NCI-H69 (cell line): Measurements from ENCODE around the gene MTMR12.
"Not testable (repeated sequence)": the region's sequence is repeated elsewhere in the genome, so short reads cannot be mapped to it uniquely, and the experiment has no call there.

Source experiments
- DNase-seq: peaks from one replicate; lab custom pipeline; 2025; lab: John Stamatoyannopoulos, UW

Gene MTMR12

DNA sequence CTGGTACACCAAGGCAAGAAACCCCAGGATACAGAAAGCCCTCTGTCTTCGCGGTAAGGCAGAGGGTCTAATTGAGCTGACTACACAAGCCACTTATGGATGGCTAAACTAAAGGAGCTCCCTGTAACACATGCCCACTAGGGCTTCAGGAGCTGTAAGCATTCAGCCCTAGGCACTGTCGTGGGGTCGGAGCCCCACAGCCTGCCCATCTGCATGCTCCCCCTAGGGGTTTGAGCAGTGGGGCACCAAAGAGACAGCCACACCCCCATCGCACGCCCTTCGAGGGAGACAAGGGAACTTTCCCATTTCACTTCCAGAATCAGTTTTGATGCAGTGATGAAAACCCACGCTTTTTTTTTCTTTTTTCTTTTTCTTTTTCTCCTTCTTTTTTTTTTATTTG, 11.0 kb upstream of the MTMR12 start:
- DNase-seq: peak; percentile 13

DNA sequence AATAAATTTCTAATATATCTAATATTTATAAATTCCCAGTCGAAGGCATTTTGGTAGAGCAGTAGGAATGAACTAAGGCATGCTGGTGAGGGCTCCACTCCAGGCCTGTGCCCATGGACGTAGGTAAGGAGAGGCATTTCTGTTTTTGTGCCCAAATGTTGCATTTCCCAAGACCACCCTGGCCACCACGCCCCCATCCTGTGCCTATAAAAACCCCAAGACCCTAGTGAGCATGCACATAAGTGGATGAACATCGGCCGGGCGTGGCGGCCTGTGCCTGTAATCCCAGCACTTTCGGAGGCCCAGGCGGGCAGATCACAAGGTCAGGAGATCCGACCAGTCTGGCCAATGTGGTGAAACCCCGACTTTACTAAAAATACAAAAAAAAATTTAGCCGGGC, 10.1 kb upstream of the MTMR12 start:
- DNase-seq: no peak

DNA sequence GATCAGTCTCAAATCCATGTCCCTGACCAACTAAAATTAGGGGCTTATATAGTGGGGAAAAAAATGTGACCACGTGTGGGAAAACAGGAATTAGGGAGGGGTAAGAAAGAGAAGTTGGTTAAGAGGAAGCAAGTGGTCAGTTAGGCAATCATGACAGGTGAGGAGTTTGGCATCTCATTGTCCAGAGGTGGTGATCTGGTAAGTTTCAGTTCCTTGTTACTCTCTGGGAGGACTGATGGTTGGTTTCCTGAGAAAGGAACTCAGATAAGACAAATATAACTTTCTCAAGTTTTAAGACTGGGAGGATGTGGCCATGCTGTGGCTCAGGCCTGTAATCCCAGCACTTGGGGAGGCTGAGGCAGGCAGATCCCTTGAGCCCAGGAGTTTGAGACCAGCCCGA, 9.0 kb upstream of the MTMR12 start:
- DNase-seq: not testable (repeated sequence)

DNA sequence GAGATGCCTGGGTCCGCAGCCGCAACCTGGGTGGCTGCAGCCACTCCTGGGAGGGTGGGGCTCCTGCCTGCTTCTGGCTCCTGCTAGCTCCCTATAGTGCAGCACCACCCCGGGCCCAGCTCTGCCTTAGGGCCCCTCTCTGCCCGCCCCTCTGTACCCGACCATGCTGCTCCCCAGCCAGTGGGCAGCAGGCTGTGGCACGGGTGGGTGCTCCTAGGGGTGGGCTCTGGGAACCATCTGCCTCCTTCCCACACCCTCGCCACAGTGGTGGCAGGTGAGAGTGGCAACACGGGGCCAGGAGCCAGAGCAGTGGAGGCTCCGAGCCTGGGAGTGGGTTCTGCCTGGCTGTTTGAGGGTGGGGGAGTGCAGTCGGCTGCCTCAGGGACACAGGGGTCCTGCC, 7.8 kb upstream of the MTMR12 start:
- no peak for DNase-seq

DNA sequence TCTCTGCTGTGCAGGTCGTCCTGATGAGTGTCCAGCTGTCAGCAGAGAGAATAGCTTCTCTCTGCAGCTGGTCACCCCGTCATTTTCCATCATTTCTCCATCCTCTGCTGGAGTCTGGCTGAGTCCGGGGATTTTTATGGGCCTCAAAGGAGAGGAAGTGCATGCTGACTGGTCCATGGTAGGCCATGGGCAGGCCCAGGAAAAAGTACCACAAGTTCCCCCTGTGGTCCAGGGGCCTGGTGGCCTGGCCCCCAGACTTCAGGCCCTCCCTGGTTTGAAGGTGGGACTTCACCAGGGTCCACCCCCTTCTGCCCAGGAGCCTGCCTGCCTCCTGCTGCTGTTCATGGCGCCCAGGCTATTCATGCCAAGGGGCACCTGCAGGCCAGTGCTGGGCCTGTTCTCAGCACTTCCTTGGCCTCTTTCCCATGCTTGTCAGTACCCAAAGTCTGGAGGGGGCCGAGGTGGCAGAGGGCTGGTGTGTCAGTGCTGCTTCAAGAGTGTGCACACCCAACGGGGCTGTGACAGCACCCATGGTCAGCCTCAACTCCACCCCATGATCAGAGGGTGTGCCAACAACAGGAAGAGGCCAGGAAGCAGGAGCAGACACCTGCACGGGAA, 7.3 kb upstream of the MTMR12 start:
- DNase-seq: no peak

DNA sequence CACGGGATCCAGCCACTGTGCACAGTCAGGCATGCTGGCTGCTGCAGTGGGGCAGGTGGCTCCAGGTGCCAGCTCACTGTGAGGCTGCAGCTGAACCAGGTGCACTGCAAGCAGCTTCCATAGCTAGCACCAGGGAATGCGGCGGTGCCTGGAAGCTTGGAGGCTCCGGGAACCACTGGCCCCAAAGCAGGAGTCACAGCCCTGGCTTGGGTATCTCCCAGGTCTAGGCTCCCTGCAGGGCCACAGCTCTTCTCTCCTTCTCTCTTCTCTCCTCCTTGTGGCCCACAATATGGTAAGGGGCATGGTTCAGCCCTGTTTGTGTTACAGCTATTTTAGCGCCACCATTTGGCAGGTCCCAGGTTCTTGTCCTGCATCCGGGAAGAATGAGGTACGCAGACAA, 6.7 kb upstream of the MTMR12 start:
- peak; percentile 37 for DNase-seq

DNA sequence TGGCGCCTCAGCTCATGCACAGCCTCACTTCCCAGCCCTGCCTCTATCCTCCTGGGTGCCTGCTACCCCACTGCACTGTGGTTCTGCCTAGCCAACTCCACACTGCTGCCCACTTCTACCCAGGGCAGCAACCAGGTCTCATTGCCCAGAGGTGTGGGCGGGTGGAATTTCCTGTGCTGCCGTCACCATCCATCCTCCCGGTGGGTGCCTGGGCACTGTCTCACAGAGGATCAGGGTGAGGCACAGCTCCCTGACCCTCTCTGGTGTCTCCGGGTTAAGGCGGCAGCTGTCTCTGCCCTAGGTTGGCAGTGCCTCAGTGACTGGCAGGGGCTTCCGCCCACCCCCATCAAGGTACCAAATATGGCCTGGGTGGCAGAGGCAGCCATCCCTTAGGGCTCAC, 4.3 kb upstream of the MTMR12 start:
- no peak for DNase-seq

DNA sequence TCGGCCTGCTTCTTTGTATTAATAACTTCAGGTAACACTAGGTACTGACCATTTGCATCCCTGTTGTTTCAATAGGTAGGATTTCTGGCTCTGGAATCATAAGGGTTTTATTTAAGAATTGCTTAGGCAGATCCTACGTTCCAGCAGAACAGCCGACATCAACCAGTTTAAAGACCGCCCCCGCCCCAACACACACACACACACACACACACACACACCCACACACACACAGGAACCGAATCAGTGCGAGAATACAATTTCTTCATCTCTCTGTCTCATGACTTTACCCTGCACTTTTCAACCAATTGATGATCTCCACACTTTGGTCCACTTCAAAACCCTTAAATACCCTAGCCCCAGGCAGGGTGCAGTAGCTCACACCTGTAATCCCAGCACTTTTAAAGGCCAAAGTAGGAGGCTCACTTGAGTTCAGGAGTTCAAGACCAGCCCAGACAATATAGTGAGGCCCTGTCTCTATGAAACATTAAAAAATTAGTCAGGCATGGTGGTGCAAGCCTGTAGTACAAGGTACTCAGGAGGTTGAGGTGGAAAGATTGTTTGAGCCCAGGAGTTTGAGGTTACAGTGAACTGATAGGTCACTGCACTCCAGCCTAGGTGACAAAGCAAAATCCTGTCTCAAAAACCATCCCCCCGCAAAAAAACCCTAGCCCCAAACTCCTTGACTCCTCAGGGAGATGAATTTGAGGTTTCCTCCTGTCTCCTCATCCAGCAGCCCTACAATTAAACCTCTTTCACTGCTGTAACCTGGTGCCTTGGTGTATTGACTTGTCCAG, 2.7 kb upstream of the MTMR12 start:
- DNase-seq: no peak

DNA sequence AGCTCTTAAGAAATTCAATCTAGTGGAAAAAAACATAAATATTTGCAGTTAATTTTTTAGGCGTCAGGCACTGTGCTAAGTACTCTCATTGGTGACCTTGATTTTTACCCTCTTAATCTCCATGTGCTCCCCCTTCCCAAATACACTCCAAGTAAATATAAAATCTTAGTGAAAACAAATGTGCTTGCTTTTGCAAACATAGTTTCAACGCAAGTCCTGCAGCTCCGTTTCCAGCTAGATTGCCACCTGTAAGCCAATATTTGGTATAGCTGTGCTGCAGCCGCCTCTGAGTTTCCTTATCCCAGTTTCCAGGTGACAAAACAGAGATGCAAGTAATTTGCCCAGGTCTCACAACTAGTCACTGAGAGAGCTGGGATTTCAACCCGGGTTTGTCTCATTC, 1.9 kb upstream of the MTMR12 start:
- DNase-seq: no peak

DNA sequence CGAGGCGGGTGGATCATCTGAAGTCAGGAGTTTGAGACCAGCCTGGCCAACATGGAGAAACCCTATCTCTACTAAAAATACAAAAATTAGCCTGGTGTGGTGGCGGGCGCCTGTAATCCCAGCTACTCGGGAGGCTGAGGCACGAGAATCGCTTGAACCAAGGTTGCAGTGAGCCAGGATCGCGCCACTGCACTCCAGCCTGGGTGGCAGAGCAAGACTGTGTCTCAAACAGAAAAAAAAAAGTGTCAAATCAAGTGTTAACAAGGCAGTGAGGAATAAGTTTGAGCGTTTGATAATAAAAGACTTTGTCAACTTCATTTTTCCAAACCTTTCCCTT, 1.4 kb upstream of the MTMR12 start:
- not testable (repeated sequence) for DNase-seq

DNA sequence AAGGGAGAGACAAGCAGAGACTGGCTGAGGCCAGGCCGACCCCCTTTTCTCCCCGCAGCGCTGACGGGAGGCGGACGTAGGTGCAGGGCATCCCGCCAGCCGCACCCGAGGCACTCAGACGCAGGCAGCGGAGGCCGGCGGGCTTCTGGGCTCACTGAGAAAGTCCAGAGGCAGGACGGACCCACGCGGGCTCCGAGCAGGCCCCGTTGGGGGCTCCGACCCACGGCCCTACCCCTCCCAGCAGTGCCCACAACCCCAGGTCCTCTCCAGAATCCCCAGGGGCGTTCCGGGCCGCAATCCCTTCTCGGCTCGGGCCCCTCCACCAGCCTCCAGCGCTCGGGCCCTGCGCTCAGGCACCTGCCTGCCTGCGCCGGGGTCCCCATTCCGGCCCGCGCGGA, 543 bp downstream of the MTMR12 start:
- peak; percentile 84 for DNase-seq

DNA sequence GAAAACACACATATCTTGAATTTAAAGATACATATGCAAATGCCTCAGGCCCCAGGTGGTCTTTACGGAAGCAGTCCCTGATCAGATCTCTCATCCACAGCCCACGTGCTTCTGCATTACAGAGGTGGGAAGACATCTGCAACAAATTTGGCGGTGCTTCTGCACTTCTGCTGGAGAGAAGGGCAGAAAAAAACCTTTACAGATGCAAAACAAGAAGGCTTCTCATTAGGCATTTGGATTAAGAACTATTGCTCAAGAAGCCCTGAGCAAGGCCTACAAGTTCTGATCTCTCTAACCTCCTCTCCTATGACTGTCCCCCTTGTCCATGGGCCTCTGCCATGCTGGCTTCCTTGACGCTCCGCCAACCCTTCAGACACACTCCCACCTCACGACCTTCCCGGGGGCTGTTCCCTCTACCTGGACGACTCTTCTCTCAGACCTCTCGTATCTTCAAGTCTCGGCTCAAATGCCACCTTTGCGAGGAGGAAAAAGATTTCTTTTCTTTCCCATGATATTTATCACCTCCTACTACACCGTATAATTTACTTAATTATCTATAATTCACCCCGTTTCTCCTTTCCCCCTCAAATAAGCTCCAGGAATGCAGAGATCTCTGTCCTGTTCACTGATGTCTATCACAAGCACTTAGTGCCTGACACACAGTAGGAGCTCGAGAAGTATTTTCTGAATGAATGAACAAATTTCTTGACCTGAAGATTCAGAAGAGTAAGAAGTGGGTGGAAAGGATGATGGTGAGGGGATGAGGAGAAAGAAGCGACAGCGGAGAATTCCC, 1.1 kb downstream of the MTMR12 start:
- DNase-seq: peak; percentile 44

DNA sequence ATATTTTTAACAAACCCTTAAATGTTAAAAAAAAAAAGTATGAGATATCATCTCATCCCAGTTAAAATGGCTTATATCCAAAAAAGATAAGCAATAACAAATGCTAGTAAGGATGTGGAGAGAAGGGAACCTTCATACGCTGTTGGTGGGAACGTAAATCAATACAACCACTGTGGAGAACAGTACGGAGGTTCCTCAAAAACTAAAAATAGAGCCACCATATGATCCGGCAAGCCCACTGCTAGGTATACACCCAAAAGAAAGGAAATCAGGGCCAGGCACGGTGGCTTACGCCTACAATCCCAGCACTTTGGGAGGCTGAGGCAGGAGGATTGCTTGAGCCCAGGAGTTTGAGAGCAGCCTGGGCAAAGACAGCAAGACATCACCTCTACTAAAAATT, 3.0 kb downstream of the MTMR12 start:
- DNase-seq: no peak

DNA sequence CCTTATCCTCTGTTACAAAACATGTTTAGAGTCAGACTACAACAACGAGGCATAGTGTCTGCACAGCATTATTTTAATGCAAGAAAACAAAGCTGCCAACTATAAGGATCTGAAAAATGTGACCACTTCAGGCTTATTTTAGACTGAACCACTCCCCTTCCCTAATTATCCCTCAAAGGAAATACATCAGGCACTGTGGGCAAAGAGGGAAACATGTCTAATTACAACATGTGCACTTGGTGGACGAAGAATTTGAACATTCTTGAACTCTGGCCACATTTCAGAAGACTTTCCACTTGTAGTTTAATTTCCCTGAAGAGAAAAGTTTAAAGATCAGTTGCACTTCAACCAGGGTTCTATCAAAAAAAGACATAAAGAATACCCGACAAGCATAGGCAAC, 3.8 kb downstream of the MTMR12 start:
- no peak for DNase-seq

DNA sequence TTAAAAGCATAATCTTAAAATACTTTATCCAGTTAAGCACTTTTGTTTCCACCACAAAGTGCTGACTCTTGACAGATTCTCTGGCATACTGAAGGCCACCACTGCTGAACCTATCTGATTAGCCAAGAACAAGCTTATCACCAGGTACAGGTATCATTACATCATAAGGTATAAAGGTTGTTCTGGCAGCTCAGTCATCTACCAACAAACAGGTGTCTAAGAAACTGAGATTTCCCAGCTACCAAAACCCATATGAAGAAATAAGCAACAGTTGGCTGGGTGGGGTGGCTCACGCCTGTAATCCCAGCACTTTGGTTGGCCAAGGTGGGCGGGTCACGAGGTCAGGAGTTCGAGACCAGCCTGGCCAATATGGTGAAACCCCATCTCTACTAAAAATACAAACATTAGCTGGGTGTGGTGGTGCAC, 5.0 kb downstream of the MTMR12 start:
- no peak for DNase-seq

DNA sequence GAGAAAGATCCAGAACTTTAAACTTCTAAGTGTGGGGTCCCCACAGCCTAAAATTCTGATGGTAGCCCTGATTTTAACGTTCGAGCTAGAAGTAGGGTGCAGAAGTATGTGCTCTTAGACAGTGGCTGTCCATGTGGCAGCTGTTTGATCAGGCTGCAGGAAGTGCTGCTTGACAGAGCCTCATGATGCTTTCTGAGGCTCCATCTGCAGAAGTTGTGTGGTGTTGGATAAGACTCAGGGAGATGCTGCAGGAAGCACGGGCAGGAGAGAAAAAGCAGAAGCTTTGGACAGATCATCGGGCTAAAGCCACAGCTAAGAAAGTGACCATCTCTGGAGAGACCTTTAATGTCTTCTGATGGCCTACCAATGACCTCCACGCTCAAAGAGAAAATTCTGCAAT, 8.1 kb downstream of the MTMR12 start:
- no peak for DNase-seq

DNA sequence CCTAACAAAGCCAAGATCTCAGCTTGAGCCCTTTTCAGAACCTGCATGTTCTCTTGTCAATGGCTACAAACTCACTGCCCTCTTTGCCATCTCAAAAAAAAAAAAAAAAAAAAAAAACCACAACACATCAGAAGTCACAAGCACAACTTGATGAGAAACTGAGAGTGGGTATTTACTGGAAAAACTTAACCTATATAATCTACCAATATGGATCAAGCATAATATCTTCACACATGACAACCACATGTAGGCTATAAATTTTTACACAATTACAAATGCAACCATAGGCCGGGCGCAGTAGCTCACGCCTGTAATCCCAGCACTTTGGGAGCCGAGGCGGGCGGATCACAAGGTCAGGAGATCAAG, 9.0 kb downstream of the MTMR12 start:
- no peak for DNase-seq

DNA sequence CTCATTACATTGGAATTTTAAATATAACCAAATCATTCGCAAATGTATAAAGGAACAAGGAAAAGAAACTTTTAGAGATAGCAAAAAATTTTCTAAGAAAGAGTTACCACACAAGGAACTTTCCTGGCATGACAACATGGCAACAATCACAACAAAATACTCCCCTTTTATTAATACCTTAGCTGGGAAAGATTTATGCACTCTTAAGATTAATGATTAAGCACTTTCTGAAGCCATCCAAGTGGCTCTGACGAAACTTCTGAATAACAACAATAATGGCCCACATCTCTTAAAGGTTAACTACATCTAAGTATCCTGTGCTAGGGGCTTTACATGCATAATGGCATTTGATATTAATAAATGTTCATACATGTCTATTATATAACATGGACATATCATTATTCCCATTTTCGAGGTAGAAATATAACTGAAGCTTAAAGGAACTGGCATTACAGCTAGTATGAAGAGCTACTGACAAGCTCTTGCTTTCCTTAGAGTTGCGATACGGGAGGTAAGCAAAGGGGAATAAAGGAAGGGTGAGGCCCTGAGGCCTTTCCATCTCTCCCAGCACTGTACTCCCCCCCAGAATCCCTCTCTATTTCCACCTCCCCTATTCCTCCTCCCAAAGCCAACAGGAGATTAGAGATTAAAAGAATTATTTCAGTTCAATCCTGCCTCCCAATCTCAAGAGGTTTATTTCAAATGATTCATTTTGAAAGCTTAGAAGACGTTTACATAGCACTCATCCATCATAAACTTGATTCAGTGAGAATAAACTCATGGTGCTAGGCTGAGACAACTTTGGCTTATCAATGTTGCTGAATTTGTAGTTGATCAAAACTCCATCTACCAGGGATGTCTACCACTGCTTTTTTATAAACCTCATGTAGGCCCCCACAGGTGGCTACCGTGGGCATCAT, 9.6 kb downstream of the MTMR12 start:
- DNase-seq: no peak

DNA sequence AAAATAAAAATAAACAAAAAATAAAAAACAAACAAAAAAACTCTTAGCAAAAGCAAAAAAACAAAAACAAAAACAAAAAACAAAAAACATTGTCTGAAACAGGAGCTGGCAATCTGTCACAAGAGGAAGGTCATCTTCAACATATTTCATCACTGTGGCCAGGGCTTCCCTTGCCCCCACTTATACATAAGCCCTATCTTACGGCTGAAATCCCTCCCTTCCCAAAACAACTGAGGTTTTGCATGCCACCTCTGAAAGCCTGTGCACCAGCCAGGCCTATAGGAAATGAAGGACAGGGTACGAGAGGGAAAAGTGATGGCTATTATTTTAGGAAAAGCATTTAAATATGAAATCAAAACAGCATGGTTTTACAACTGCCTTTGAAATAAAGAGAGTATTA, 10.8 kb downstream of the MTMR12 start:
- no peak for DNase-seq

DNA sequence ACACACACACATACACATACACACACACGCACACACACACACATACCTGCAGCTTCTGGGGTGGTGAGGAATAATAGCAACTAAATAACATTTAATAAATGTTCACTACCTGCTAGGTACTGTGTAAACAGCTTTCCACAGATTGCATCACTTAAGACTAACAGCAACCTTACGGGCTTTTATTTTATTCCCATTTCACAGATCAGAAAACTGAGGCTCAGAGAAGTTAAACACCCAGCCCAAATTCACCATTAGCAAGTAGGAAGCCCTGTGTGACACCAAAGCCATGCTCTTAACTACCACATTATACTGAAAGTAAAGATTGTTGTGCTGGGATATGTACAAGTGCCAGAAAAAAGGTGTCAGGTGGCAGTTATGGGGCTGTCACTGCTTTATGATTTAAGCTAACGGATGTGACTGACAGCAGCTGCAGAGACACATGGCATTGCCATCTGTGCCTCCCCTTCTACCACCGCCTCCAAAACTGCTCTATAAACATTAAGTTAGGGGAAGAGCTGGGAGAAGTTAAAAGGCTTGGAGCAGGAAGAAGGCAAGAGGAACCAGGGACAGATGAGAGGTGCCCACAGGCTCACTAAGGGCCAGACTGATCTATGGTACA, 13.6 kb downstream of the MTMR12 start:
- peak; percentile 76 for DNase-seq

DNA sequence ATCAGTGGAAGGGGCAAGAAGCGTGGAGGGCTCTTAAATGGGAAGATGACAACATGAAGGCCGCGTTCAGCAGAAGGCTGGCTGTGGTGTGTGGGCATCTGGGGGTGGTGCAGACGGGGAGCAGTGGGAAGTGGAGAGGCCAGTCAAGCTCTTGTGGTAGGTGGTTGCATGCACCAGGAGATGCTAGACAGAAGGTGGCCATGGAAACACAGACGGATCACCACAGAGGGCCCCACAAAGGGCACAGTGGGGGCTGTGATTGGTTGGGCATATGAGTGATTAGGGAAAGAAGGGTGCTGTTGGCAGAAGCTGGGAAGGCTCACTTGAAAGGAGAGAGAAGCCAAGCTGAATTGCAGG, 14.7 kb downstream of the MTMR12 start:
- no peak for DNase-seq
